Measurements from ENCODE around the gene PDE5A.

GRCh38 chr4:119529788-119530187 is 98.8 kb downstream of the PDE5A start:
- TF ChIP-seq EP300 (IDR thresholded peaks at IDR 0.05; ENCODE audit: borderline replicate concordance in 1 of 2, low read depth in 1 of 2, low read length in 1 of 2) = no peak
- no peak for TF ChIP-seq CTCF (IDR thresholded peaks at IDR 0.05)
- TF ChIP-seq GABPA (IDR thresholded peaks at IDR 0.05; ENCODE audit: low read depth) = no peak
- TF ChIP-seq TAF1 (IDR thresholded peaks at IDR 0.05; ENCODE audit: borderline replicate concordance, low read depth, low read length) = no peak
- no peak for TF ChIP-seq NRF1 (IDR thresholded peaks at IDR 0.05; ENCODE audit: low read depth, low read length)
- TF ChIP-seq RXRA (IDR thresholded peaks at IDR 0.05; ENCODE audit: borderline replicate concordance, low read depth) = no peak

Measured in SK-N-SH (cell line).